ENCODE data around the gene RNF141. TPM values are rescaled to one million over a fixed set of nuclear protein-coding genes. Genes with fewer than 3 reads are reported as not detected.

RNF141 gene
- total RNA-seq, 1 donor from 2014 or later = 31.2 TPM

- H2AFZ ChIP-seq (ENCODE audit: low read depth, low read length) = no peak overlapping the region
- no peak overlapping the region for H3K4me3 Mint-ChIP-seq (ENCODE audit: unreplicated experiment)
- H3K9ac ChIP-seq (ENCODE audit: low read length) = no peak overlapping the region
- no peaks in the 10 kb centered on the region for H3K27me3 Mint-ChIP-seq (ENCODE audit: low read depth, unreplicated experiment)
- peaks cover 5% of the 10 kb centered on the region for H3K4me1 ChIP-seq (ENCODE audit: insufficient read depth, low read length)
- peaks cover 10% of the 10 kb centered on the region for H3K36me3 Mint-ChIP-seq (ENCODE audit: low read depth, unreplicated experiment)
- H3K9me3 ChIP-seq (ENCODE audit: insufficient read depth, low read depth, low read length) = no peaks in the 10 kb centered on the region
- DNase-seq (ENCODE audit: low read depth) (no peak), FAIRE-seq (no peak)
- H3K27ac Mint-ChIP-seq (ENCODE audit: unreplicated experiment) = no peak overlapping the region
- H3K36me3 ChIP-seq (ENCODE audit: insufficient read depth, low read length) = no peaks in the 10 kb centered on the region
- no peaks in the 10 kb centered on the region for H4K20me1 ChIP-seq (ENCODE audit: insufficient read depth, low read length)
- H3K4me2 ChIP-seq (ENCODE audit: low read length) = no peak overlapping the region
- H3K27ac ChIP-seq (ENCODE audit: low read depth, low read length) = no peak overlapping the region
- H3K79me2 ChIP-seq (ENCODE audit: insufficient read depth, low read length) = no peaks in the 10 kb centered on the region
- no peak overlapping the region for H3K4me3 ChIP-seq (ENCODE audit: insufficient read depth, low read depth, low read length)
- no peaks in the 10 kb centered on the region for H3K4me1 Mint-ChIP-seq (ENCODE audit: low read depth, unreplicated experiment)
- H3K27me3 ChIP-seq (ENCODE audit: insufficient read depth, low read length) = no peaks in the 10 kb centered on the region
- TF ChIP-seq EZH2 (IDR thresholded peaks at IDR 0.05; ENCODE audit: insufficient read depth, low read length) = no peak
- TF ChIP-seq CTCF (IDR thresholded peaks at IDR 0.05; ENCODE audit: insufficient read depth, low read depth, low read length) = no peak
- no peaks in the 10 kb centered on the region for H3K9me3 Mint-ChIP-seq (ENCODE audit: unreplicated experiment)
Measured at GRCh38 chr11:10503221-10503620, 37.8 kb downstream of the RNF141 start.

DNA sequence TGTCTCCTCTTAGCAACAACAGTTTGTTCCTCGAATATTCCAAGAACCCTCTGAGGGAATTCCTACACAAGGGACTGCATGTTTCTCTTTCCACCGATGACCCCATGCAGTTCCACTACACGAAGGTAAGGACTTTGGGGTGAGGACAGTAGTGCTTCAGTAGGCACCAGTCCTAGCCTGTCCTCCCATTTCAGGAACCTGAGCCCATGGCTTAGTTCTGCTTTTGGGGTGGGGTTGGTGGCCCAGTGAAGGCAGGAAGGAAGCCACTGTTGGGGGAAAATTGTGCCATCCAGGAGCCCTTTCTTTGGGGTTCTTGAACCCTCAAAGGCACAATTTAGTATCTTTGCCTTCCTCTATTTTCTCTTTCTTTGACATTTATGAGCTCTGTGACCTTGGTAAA, 38.2 kb downstream of the RNF141 start:
- H3K36me3 ChIP-seq (ENCODE audit: insufficient read depth, low read length) = no peaks in the 10 kb centered on the region
- no peaks in the 10 kb centered on the region for H3K4me1 Mint-ChIP-seq (ENCODE audit: low read depth, unreplicated experiment)
- H3K27ac ChIP-seq (ENCODE audit: low read depth, low read length) = no peak overlapping the region
- DNase-seq (ENCODE audit: low read depth) (no peak), FAIRE-seq (no peak)
- H3K9ac ChIP-seq (ENCODE audit: low read length) = no peak overlapping the region
- no peaks in the 10 kb centered on the region for H3K79me2 ChIP-seq (ENCODE audit: insufficient read depth, low read length)
- no peaks in the 10 kb centered on the region for H3K27me3 Mint-ChIP-seq (ENCODE audit: low read depth, unreplicated experiment)
- no peak for TF ChIP-seq EZH2 (IDR thresholded peaks at IDR 0.05; ENCODE audit: insufficient read depth, low read length)
- TF ChIP-seq CTCF (IDR thresholded peaks at IDR 0.05; ENCODE audit: insufficient read depth, low read depth, low read length) = no peak
- no peak overlapping the region for H3K27ac Mint-ChIP-seq (ENCODE audit: unreplicated experiment)
- no peak overlapping the region for H3K4me3 Mint-ChIP-seq (ENCODE audit: unreplicated experiment)
- no peak overlapping the region for H3K4me3 ChIP-seq (ENCODE audit: insufficient read depth, low read depth, low read length)
- peaks cover 10% of the 10 kb centered on the region for H3K36me3 Mint-ChIP-seq (ENCODE audit: low read depth, unreplicated experiment)
- H3K9me3 Mint-ChIP-seq (ENCODE audit: unreplicated experiment) = no peaks in the 10 kb centered on the region
- H2AFZ ChIP-seq (ENCODE audit: low read depth, low read length) = no peak overlapping the region
- no peaks in the 10 kb centered on the region for H3K9me3 ChIP-seq (ENCODE audit: insufficient read depth, low read depth, low read length)
- H4K20me1 ChIP-seq (ENCODE audit: insufficient read depth, low read length) = no peaks in the 10 kb centered on the region
- no peaks in the 10 kb centered on the region for H3K27me3 ChIP-seq (ENCODE audit: insufficient read depth, low read length)
- H3K4me2 ChIP-seq (ENCODE audit: low read length) = no peak overlapping the region
- H3K4me1 ChIP-seq (ENCODE audit: insufficient read depth, low read length) = peaks cover 5% of the 10 kb centered on the region

DNA sequence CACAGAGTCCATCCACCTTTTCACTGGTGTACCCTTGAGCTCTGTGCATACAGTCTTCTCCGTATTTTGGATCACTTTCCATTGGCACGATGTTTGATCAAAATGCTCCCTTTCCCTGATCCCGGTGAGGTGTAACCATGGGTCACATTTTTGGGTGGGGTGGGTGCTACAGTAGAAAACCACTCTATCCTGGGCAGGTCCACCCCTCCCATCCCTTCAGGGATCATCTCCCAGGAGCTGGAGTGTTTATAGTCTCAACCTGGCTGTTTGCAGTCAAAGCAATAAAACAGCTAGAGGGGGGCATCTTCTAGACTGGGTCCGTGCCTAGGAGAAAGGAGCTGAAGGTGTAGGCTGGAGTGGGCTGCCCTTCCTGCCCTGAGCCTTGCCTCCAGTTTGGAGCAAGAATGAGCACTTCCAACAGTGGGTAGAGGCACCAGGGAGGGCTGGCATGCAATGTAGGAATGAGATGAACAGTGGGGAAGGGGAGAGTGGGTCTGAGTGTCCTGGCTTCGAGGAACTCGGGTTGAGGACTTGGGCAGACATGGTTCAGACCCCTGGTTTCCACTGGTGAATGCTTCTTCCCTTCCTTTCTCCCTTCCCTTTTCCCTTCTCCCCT, 38.8 kb downstream of the RNF141 start:
- Mint-ChIP-seq H3K4me1 (ENCODE audit: low read depth, unreplicated experiment) (no peaks in the 10 kb centered on the region), H3K27me3 (ENCODE audit: low read depth, unreplicated experiment) (no peaks in the 10 kb centered on the region), H3K4me3 (ENCODE audit: unreplicated experiment) (no peak overlapping the region), H3K36me3 (ENCODE audit: low read depth, unreplicated experiment) (peaks cover 10% of the 10 kb centered on the region), H3K9me3 (ENCODE audit: unreplicated experiment) (no peaks in the 10 kb centered on the region), H3K27ac (ENCODE audit: unreplicated experiment) (no peak overlapping the region)
- H3K4me2 ChIP-seq (ENCODE audit: low read length) = no peak overlapping the region
- TF ChIP-seq EZH2 (IDR thresholded peaks at IDR 0.05; ENCODE audit: insufficient read depth, low read length) (no peak), CTCF (IDR thresholded peaks at IDR 0.05; ENCODE audit: insufficient read depth, low read depth, low read length) (no peak)
- no peak overlapping the region for H3K9ac ChIP-seq (ENCODE audit: low read length)
- no peaks in the 10 kb centered on the region for H4K20me1 ChIP-seq (ENCODE audit: insufficient read depth, low read length)
- H3K27ac ChIP-seq (ENCODE audit: low read depth, low read length) = no peak overlapping the region
- H3K36me3 ChIP-seq (ENCODE audit: insufficient read depth, low read length) = no peaks in the 10 kb centered on the region
- no peaks in the 10 kb centered on the region for H3K9me3 ChIP-seq (ENCODE audit: insufficient read depth, low read depth, low read length)
- H2AFZ ChIP-seq (ENCODE audit: low read depth, low read length) = no peak overlapping the region
- no peaks in the 10 kb centered on the region for H3K79me2 ChIP-seq (ENCODE audit: insufficient read depth, low read length)
- H3K4me3 ChIP-seq (ENCODE audit: insufficient read depth, low read depth, low read length) = no peak overlapping the region
- DNase-seq (ENCODE audit: low read depth) (no peak), FAIRE-seq (no peak)
- peaks cover 5% of the 10 kb centered on the region for H3K4me1 ChIP-seq (ENCODE audit: insufficient read depth, low read length)
- H3K27me3 ChIP-seq (ENCODE audit: insufficient read depth, low read length) = no peaks in the 10 kb centered on the region
